ENCODE data around the gene ARL17B.
"Not testable (repeated sequence)": the region's sequence is repeated elsewhere in the genome, so short reads cannot be mapped to it uniquely, and the experiment has no call there.

GRCh38 chr17:46401033-46401787 lies 39.6 kb upstream of the ARL17B start:
- TF ChIP-seq, protein P1, sequence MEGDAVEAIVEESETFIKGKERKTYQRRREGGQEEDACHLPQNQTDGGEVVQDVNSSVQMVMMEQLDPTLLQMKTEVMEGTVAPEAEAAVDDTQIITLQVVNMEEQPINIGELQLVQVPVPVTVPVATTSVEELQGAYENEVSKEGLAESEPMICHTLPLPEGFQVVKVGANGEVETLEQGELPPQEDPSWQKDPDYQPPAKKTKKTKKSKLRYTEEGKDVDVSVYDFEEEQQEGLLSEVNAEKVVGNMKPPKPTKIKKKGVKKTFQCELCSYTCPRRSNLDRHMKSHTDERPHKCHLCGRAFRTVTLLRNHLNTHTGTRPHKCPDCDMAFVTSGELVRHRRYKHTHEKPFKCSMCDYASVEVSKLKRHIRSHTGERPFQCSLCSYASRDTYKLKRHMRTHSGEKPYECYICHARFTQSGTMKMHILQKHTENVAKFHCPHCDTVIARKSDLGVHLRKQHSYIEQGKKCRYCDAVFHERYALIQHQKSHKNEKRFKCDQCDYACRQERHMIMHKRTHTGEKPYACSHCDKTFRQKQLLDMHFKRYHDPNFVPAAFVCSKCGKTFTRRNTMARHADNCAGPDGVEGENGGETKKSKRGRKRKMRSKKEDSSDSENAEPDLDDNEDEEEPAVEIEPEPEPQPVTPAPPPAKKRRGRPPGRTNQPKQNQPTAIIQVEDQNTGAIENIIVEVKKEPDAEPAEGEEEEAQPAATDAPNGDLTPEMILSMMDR (conservative IDR thresholded peaks at IDR 0.05; ENCODE audit: low read depth, low read length) = not testable (repeated sequence)
- TF ChIP-seq POLR2A (IDR thresholded peaks at IDR 0.05; ENCODE audit: low read depth, low read length); ELK1 (IDR thresholded peaks at IDR 0.05; ENCODE audit: borderline replicate concordance, low read depth, low read length): not testable (repeated sequence)
